BE2C (cell line): ENCODE results near the gene REPIN1.

Source experiments
- DNase-seq: peaks from one replicate; pipeline ENCODE4 v3.0.0-alpha.2; 2020
- H3K27me3 ChIP-seq: fragments of 250-450 bp; sonication (Bioruptor Pico); 2 replicates; pipeline ENCODE4 v1.5.1; 2020; ENCODE audit warnings: mild to moderate bottlenecking
- H3K36me3 ChIP-seq: fragments of 250-450 bp; sonication (Bioruptor Pico); 2 replicates; pipeline ENCODE4 v1.5.1; 2020; ENCODE audit warnings: mild to moderate bottlenecking
- H3K4me1 ChIP-seq: fragments of 250-450 bp; sonication (Bioruptor Pico); 2 replicates; pipeline ENCODE4 v1.5.1; 2020
- H3K4me3 ChIP-seq: 2 replicates; pipeline ENCODE4 v1.5.1; 2011; ENCODE audit warnings: low read depth, low read length
- H3K9me3 ChIP-seq: fragments of 250-450 bp; sonication (Bioruptor Pico); 2 replicates; pipeline ENCODE4 v1.5.1; 2020
- TF ChIP-seq, protein P1 (sequence below): IDR thresholded peaks from 2 replicates; pipeline ENCODE4 v1.5.1; 2012; ENCODE audit warnings: mild to moderate bottlenecking, low read depth, low read length

Gene REPIN1

DNA sequence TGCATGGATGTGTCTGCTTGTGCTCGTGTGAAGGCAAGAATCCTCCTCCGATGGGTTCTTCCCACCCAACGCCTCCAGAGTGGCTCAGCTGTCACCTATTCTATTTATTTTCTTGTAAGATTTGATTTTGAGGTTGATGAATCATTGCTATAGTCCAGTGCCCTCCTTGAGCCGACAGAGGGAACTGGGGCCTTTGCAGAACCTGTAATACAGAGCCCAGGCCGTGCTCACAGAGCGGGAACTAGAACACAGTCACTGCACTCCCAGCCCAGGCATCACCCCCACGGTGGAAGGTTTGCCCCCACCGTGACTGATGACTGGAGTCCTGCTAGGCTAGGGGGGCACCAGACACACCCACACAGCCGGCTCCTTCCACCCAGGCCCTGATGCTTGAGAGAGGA is 29.2 kb upstream of the REPIN1 start:
- no peak overlapping the region for H3K4me3 ChIP-seq
- peaks cover 27% of the 10 kb centered on the region for H3K27me3 ChIP-seq
- DNase-seq: no peak
- H3K9me3 ChIP-seq: no peaks in the 10 kb centered on the region
- TF ChIP-seq, protein P1, sequence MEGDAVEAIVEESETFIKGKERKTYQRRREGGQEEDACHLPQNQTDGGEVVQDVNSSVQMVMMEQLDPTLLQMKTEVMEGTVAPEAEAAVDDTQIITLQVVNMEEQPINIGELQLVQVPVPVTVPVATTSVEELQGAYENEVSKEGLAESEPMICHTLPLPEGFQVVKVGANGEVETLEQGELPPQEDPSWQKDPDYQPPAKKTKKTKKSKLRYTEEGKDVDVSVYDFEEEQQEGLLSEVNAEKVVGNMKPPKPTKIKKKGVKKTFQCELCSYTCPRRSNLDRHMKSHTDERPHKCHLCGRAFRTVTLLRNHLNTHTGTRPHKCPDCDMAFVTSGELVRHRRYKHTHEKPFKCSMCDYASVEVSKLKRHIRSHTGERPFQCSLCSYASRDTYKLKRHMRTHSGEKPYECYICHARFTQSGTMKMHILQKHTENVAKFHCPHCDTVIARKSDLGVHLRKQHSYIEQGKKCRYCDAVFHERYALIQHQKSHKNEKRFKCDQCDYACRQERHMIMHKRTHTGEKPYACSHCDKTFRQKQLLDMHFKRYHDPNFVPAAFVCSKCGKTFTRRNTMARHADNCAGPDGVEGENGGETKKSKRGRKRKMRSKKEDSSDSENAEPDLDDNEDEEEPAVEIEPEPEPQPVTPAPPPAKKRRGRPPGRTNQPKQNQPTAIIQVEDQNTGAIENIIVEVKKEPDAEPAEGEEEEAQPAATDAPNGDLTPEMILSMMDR: no peak
- no peaks in the 10 kb centered on the region for H3K4me1 ChIP-seq
- H3K36me3 ChIP-seq: peaks cover 10% of the 10 kb centered on the region

DNA sequence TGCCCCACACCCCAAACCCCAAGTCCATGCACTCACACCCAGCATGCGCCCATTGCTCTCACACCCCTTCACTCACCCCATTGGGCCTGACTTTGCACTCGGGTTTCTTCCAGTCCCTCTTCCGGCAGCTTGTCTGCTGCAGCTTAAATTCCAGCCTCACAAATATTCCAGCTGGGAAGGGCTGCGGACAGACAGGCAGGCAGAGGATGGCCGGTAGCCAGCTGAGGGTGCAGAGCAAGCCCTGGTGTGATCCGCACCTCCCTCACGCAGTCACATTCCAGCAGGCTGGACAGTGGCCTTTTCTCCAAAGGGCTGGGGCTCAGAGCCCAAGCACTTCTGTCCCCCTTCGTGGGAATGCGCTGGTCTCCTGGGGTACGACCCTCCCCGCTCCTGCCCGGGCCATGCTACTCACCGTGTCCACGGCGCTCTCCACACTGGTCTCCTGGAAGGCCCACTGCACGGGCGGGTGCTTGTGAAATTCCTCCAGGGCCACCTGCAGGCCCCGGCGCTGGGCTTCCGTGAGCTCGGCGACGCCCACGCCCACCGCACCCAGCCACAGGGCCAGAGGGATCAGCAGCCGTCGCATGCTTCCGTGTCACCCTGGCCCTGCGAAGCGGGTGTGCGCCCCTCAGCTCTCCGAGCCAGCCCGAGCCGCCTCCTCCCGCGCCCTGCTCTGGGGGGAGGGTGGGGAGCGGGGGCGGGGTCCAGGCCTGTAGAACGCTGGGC is 28.4 kb upstream of the REPIN1 start:
- TF ChIP-seq, protein P1: no peak
- H3K27me3 ChIP-seq: peaks cover 32% of the 10 kb centered on the region
- H3K4me3 ChIP-seq: no peak overlapping the region
- no peaks in the 10 kb centered on the region for H3K4me1 ChIP-seq
- peaks cover 10% of the 10 kb centered on the region for H3K36me3 ChIP-seq
- DNase-seq: no peak
- no peaks in the 10 kb centered on the region for H3K9me3 ChIP-seq

DNA sequence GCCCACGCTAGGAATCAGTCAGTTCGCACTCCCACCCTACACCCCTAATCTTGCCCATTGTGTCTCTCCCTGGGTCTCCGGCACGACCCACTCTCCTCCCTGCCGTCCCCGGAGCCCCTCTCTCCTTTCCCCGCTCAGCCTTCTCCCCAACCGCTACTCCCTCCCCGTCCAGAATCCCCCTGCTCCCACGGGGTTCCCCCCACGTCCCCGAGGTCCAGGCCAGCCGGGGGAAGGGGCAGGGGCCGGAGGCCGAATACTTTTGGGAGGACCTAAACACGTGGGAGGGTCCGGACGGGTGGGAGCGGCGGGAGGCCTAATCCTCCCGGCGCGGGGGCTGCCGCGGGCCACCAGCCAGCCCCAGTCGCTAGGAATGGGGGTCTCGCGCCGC is 27.8 kb upstream of the REPIN1 start:
- H3K27me3 ChIP-seq: peaks cover 32% of the 10 kb centered on the region

DNA sequence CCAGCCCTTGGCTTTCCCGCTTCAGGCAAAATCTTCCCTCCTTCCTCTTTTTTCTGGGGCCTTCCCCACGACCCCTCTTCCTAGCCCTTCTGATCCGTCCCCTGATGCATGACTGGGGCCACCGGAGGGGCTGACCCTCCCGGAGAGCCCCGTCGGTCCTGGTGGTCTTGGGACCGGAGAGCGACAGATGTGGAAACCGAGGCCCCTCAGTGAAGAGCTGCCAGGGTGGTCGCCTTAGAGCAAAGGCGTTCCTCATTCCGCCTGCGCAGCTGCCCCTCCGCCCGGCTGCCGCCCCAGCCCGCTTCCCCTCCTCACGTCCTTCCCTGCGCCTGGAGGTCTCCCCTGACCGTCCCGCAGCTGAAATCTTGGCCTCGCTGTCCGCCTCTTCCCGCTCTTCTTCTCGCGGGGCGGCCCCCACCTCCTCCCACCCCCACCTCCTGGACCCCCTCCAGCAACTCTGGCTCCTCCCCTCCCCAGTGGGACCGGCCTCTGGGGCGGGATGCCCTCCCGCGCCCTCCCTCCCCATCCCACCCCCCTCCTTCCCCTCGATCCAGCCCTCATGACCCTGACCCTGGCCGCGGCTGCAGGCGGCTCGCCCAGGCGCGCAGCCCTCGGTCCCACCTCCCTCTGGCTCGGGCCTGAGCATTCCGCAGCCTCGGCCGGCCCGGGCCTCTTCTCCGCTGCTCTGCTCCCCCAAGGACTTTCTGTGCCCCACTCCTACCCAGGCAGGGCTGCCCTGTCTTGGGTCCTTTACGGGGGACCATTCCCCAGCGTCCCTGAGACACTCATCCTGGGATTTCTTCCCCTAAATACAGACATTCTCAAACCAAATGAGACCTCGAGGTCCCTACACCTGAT is 27.1 kb upstream of the REPIN1 start, which contains the start of gene RARRES2:
Gene RARRES2, minus strand, starts transcription at position 367 of the 858 bp plus-strand sequence. CDS start 1,020 bp downstream, outside the sequence.
- H3K36me3 ChIP-seq: peaks cover 8% of the 10 kb centered on the region
- no peak within 1 kb of the TSS for H3K4me3 ChIP-seq
- H3K27me3 ChIP-seq: peaks cover 32% of the 10 kb centered on the region
- H3K9me3 ChIP-seq: no peaks in the 10 kb centered on the region
- DNase-seq: no peak
- TF ChIP-seq, protein P1: no peak
- no peaks in the 10 kb centered on the region for H3K4me1 ChIP-seq

More for the DNA sequence above, 27.8 kb upstream of the REPIN1 start:
- TF ChIP-seq, protein P1: no peak
- H3K4me3 ChIP-seq: no peak overlapping the region
- H3K36me3 ChIP-seq: peaks cover 10% of the 10 kb centered on the region
- no peak for DNase-seq
- no peaks in the 10 kb centered on the region for H3K9me3 ChIP-seq
- no peaks in the 10 kb centered on the region for H3K4me1 ChIP-seq

DNA sequence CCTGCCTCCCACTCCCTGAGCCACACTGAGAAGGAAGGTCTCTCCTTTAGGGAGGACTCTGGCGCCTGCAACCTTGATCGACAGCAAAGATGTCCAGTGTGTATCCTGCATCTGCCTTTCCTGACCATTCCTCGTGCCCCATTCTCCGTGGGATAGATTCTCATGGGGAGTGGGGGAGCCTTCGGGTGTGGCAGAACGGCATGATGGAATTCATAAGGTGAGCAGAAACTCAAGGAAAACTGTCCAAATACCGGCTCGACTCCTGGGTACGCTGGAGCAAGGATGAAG is 26.6 kb upstream of the REPIN1 start:
- H3K9me3 ChIP-seq: no peaks in the 10 kb centered on the region
- no peaks in the 10 kb centered on the region for H3K4me1 ChIP-seq
- TF ChIP-seq, protein P1: no peak
- peaks cover 32% of the 10 kb centered on the region for H3K27me3 ChIP-seq
- H3K4me3 ChIP-seq: no peak overlapping the region
- no peak for DNase-seq
- peaks cover 2% of the 10 kb centered on the region for H3K36me3 ChIP-seq

DNA sequence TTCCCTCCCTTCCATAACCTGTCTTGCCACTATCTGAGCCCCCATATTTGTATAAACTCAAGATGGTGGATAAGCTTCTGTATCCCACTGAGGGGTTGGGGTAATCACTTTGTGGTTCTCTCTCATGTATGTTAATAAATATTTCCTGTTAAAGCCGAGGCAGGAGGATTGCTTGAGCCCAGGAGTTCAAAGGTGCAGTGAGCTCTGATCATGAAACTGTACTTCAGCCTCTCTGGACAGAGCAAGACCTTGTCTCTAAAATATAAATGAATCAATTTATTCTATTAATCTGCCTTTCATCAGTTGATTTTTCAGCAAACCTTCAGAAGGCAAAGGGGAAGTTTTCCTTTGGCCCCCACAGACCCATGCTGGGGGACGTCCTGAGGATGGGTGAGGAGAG is 25.4 kb upstream of the REPIN1 start:
- Histone ChIP-seq H3K9me3 (no peaks in the 10 kb centered on the region), H3K27me3 (peaks cover 32% of the 10 kb centered on the region), H3K36me3 (no peaks in the 10 kb centered on the region), H3K4me3 (no peak overlapping the region), H3K4me1 (no peaks in the 10 kb centered on the region)
- TF ChIP-seq, protein P1: no peak
- DNase-seq: no peak
